Esophagus squamous epithelium (tissue), 4 donors: ENCODE measurements around the gene XRRA1.

Experiments used
- CTCF ChIP-seq, 6 experiments: fragments of 450-650 bp in 4 of 6; fragments of 200-600 bp in 2 of 6; sonication (generic) in 2 of 6; IDR thresholded peaks; one replicate each; pipeline ENCODE4 v1.5.1; 2016 to 2019; ENCODE audit warnings: antibody characterized with exemption in 6 of 6, mild to moderate bottlenecking in 4 of 6, moderate library complexity in 4 of 6
- POLR2A ChIP-seq, 4 donors: fragments of 450-650 bp; IDR thresholded peaks; one replicate each; pipeline ENCODE4 v1.6.1; 2017; ENCODE audit warnings: antibody characterized with exemption in 4 of 4, mild to moderate bottlenecking in 4 of 4, moderate library complexity in 3 of 4

GRCh38 chr11:74822170-74822569 is 126.7 kb downstream of the XRRA1 start:
- TF ChIP-seq CTCF (IDR thresholded peaks at IDR 0.05) = no peak
- no peak for TF ChIP-seq POLR2A (IDR thresholded peaks at IDR 0.05)
